Stimulated activated CD8-positive, alpha-beta memory T cell treated with anti-CD3 and anti-CD28 coated beads, Interleukin-2, amount 100 ng/mL, for 1 hour (primary cell): ENCODE results near the gene ADIPOR2.
"Not testable (repeated sequence)": the region's sequence is repeated elsewhere in the genome, so short reads cannot be mapped to it uniquely, and the experiment has no call there.

Source experiments
- DNase-seq, 2 donors: peaks; one replicate each; pipeline ENCODE4 v3.0.0-alpha.2; 2020; ENCODE audit warnings: low read depth in 2 of 2

The ADIPOR2 gene

GRCh38 chr12:1665366-1665765, 25.5 kb upstream of the ADIPOR2 start:
- DNase-seq, result no peak

- DNase-seq, result no peak
These were observed 24.7 kb upstream of the ADIPOR2 start for GRCh38 chr12:1666215-1666614.

DNA sequence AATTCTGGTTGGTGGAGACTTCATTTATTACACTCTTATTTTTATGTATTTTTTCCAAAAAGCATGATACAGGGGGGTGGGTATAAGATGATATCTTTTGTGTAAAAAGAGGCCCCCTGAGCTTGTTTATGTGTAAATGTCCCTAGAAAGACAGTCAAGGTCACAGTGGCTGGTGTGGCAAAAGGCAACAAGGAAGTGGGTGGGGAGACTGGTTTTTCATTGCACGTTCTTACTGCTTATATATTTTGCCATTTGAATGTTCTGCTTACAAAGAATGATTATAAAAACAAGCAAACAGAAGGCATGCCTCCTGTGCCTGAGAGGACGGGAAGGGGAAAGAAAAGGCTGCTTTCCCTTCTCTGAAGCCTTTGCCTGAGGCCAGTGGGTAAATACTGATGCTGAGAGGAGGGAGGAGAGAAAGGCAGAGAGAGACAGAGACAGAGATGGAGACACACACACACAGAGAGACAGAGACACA, 24.1 kb upstream of the ADIPOR2 start:
- no peak for DNase-seq

- no peak for DNase-seq
These were observed 21.9 kb upstream of the ADIPOR2 start for GRCh38 chr12:1668833-1669543.

DNA sequence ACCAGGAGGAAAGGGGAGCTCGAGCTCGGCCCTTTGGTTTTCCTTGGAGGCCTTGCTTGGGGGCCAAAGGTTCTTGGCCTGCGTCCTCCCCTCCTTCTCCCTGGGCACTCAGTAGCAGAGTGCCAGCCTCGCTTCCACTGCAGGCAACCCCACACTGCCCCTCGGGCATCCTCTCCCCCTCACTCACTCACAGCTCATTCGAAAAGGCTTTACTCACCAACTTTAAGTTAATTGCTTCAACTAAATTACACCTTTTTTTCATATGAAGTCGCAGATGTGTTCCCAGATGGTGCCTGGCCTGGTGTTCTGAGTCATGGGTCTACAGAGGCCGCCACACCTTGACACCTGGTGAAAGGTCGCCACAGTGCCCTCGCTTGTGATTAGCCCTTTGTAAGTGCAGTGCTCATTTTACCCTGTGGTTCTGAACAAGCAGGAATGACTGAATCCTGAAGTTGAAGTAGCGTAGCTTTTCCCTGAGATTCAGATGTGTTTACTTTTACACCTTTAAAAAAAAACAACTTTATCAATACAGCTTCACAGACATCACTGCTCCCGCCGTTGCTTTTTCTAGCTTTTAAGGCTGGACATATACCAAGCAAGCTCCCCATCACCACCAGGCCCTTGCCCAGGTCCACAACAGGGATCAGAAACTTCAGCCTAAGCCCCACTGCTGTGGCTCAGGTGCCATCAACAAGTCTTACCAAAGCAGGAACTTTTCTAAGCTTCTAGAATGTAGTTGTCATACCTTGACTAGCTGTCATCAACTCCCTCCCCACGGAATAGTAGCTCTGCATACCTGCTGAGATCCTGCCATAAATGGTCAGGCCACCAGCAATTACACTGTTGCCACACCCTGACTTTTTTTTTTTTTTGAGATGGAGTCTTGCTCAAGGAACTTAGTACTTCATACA, 20.3 kb upstream of the ADIPOR2 start:
- no peak for DNase-seq

- DNase-seq, result no peak
These were observed 14.8 kb upstream of the ADIPOR2 start for GRCh38 chr12:1676043-1676442.

DNA sequence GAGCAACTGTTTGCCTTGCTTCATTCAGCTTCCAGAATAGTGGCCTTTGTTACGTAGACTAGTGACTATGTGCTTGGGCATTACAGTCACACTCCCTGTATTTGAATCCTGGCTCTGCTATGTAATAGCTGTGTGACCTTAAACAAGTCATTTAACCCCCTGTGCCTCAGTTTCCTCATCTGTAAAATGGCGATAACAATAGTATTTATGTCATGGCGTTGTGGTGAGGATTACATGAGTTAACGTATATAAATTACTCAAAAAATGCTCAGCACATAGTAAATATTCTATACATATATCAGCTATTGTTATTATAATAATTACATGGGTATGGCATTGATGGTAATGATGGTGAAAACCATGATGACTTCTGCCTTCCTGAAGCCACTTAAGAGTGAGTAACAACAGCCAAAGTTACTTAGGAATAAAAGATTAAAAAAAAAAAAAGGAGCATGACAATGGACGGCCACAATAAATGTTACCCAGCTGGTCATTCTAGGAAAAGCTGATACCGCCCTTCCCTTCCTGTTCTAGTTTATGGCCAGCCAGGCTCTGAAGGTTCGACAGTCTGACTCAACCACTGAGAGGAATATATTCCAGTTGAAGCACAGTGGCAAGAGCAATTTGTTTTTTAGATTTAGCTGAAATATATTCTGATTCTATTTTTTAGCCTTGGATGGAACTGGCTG, 9.9 kb upstream of the ADIPOR2 start:
- no peak for DNase-seq

- DNase-seq, result no peak
These were observed 9.4 kb upstream of the ADIPOR2 start for GRCh38 chr12:1681493-1681807.

- no peak for DNase-seq
These were observed 2.7 kb upstream of the ADIPOR2 start for GRCh38 chr12:1688086-1688710.

- DNase-seq, result no peak
These were observed 495 bp downstream of the ADIPOR2 start for GRCh38 chr12:1691123-1692007.

DNA sequence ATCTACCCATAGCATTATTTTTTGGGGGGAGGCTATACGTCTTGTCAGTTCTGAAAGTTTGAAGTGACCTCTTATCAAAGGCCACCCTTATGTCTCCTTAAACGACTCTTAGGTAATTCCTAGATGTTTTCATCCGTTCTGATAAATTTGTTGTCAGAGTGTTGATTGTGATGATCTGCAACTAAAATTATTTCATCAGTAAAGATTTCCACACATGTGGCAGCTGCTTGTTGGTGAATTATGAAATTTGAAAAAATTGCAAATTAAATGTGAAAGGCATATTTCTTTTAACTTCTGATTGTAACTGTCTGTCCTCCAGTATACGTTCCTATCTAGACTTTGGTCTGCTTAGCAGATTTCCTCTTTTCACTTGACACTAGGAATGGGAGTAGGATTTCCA, 1.4 kb downstream of the ADIPOR2 start:
- no peak for DNase-seq

- DNase-seq, result no peak
These were observed 2.2 kb downstream of the ADIPOR2 start for GRCh38 chr12:1692895-1693610.

DNA sequence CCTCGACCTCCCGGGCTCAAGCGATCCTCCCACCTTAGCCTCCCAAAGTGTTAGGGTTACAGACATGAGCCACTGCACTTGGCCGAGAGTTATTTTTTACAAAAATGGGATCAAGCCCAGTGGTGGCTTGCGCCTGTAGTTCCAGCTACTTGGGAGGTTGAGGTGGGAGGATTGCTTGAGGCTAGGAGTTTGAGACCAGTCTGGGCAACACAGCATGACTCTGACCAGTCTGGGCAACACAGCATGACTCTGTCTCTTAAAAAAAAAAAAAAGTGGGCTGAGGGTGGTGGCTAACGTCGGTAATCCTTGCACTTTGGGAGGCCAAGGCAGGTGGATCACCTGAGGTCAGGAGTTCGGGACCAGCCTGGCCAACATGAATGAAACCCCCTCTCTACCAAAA, 4.2 kb downstream of the ADIPOR2 start:
- not testable (repeated sequence) for DNase-seq

DNA sequence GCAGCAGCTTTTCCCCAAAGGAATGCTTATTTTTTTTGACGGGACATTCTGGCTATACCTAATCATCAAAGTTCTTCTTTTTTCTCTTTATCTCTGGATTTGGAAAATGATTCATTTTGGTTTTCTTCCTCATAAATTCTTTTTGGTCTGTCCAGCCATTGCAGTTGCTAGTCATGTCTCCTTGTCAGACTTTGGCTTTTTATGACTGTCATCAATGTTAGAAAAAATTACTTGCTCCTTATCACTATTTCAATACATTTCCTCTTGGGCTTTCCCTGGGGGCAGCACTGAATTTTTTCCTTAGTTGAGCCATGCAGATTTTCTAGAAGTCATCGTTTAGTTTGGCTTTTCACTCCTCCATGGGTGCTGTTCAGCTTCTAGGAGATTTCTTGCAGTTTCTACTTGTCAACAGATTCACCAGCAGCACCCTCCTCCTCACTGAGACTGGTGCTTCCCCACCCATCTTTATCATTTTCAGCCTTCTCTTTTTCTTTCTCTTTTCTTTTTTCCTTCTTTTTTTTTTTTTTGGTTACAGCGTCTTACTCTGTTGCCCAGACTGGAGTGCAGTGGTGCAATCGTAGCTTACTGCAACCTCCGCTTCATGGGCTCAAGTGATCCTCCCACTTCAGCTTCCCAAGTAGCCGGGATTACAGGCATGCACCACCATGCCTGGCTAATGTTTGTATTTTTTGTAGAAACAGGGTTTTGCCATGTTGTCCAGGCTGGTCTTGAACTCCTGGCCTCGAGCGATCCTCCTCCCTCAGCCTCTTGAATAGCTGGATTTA, 5.2 kb downstream of the ADIPOR2 start:
- DNase-seq, result no peak

DNA sequence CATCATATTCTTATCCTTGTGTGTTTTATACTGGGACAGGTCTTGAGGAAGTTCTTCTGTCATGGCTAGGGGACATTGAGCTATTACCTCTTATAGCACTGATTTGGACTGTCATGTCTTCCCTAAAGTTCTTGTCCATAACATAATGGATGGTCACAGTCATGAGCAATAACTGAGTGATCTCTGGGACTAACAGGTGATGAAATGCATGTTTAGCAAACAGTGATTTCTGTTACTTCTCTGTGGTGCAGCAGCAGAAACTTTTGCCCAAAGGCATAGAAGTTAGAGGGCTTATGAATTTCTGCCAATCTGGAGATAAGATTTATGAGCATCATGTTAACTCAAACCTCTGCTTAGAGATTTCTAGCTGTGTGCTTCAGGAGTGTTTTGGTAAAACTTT, 5.9 kb downstream of the ADIPOR2 start:
- no peak for DNase-seq

DNA sequence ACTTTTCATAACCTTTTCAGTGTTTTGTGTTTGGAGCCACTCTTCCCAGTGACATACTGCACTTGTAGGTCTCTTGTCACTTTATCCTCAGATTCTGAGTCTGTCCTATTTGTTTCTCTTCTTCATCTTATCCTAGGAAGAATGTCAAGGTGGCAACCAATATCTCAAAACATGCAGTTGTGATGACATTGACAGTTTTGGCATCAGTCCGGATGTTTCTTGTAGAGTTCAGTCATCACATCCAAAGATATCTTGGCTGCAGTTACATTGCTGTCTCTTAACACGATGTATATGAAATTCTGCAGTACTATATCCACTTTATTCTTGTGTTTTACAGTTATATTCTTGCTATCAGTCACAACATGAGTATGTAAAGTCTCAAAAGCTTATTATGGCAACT, 6.4 kb downstream of the ADIPOR2 start:
- no peak for DNase-seq

GRCh38 chr12:1698720-1699119, 7.8 kb downstream of the ADIPOR2 start:
- DNase-seq, result no peak

DNA sequence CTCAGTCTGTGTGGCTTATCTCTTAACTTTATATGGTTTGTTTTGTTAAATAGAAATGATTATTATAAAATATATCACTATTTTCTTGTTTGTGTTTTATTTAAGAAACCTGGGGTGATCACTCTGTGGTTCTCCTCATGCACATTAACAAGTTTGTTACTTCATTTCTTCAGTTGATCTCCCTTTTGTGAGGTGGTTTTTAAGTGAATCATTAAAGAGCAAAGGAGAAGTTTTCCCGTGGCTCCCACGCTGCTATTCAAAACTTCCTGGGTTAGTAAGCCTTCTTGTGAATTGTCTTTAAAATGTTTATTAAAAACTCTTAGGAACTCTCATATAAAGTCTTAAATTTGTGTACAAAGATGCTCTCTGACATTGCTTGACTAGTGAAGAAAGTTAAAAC, 11.8 kb downstream of the ADIPOR2 start:
- DNase-seq, result no peak
